HepG2 (cell line): ENCODE measurements around the gene UMPS. TPM values are rescaled to one million over a fixed set of nuclear protein-coding genes. Genes with fewer than 3 reads are reported as not detected.

Experiments used
- ATAC-seq: fragments of 200-7000 bp; cut with Tn5 transposase; 3 replicates; pipeline ENCODE4 v1.9.1; 2020; ENCODE audit warnings: mild to moderate bottlenecking, moderate library complexity
- BruUV-seq: library from RNA; stranded (reverse); fragments of 400-500 nt; replicated peaks from 2 replicates; lab custom pipeline; 2021; lab: Mats Ljungman, UMichigan
- CTCF ChIA-PET: fragments of 300-600 bp; formaldehyde crosslinking; extraction: SDS; loops from one replicate; lab custom pipeline; 2021; ENCODE audit warnings: low total read pairs, inconsistent platforms, low intra/inter-chr PET ratio; lab: Yijun Ruan, JAX
- POLR2A ChIA-PET: fragments of 350-600 bp; sonication (Branson Sonifier 250); formaldehyde crosslinking; loops from one replicate; lab custom pipeline; 2020; ENCODE audit warnings: antibody characterized with exemption, inconsistent platforms; lab: Yijun Ruan, JAX
- DNase-seq: peaks from one replicate; pipeline ENCODE4 v3.0.0-alpha.2; 2015; ENCODE audit warnings: low spot score
- FAIRE-seq: peaks from 3 replicates; lab custom pipeline; 2011; peaks lifted over from hg19 to GRCh38; lab: Jason Lieb, UNC
- H2AFZ ChIP-seq: one replicate; pipeline ENCODE4 v1.6.1; 2011; ENCODE audit warnings: low read length, inconsistent platforms
- H3K27ac ChIP-seq: fragments of 300-600 bp; 3 replicates; pipeline ENCODE4 v1.8.0; 2011; ENCODE audit warnings: mixed run types, mild to moderate bottlenecking, mixed read lengths, low read length, inconsistent platforms; ENCODE audit not compliant: insufficient read depth; ENCODE audit errors: extremely low read length
- H3K27me3 ChIP-seq, 2 experiments: fragments of 200-600 bp in 1 of 2; 2 replicates in 1 of 2; 3 replicates in 1 of 2; pipeline versions ENCODE4 v1.6.0 to v1.8.0; 2011; ENCODE audit warnings: low read length in 2 of 2, mild to moderate bottlenecking in 2 of 2, moderate library complexity in 2 of 2, inconsistent platforms in 1 of 2; ENCODE audit not compliant: insufficient read depth in 2 of 2, control insufficient read depth in 1 of 2
- H3K36me3 ChIP-seq, 2 experiments: fragments of 200-600 bp in 1 of 2; replicated peaks in 1 of 2; 2 replicates in 1 of 2; 3 replicates in 1 of 2; pipeline versions ENCODE4 v1.5.1 to v1.8.0; 2011; ENCODE audit warnings: low read length in 2 of 2, inconsistent platforms in 1 of 2; ENCODE audit not compliant: insufficient read depth in 2 of 2, control insufficient read depth in 1 of 2
- H3K4me1 ChIP-seq: 2 replicates; pipeline ENCODE4 v1.5.1; 2012; ENCODE audit warnings: low read length, inconsistent platforms; ENCODE audit not compliant: insufficient read depth
- H3K4me2 ChIP-seq: 2 replicates; pipeline ENCODE4 v1.6.0; 2011; ENCODE audit warnings: low read depth, low read length, inconsistent platforms
- H3K4me3 ChIP-seq, 3 experiments: fragments of 200-600 bp in 1 of 3; sonication (generic), shearing (Covaris generic) in 1 of 3; replicated peaks in 1 of 3; 2 replicates each; pipeline ENCODE4 v1.5.1; 2011 to 2016; ENCODE audit warnings: low read length in 3 of 3, inconsistent platforms in 2 of 3, low read depth in 2 of 3, mild to moderate bottlenecking in 2 of 3, control low read depth in 1 of 3, mixed read lengths in 1 of 3; ENCODE audit not compliant: insufficient read depth in 1 of 3
- H3K79me2 ChIP-seq: one replicate; pipeline ENCODE4 v1.6.1; 2011; ENCODE audit warnings: low read length, inconsistent platforms; ENCODE audit not compliant: insufficient read depth
- H3K9ac ChIP-seq: 2 replicates; pipeline ENCODE4 v1.6.0; 2011; ENCODE audit warnings: mild to moderate bottlenecking, low read depth, low read length, inconsistent platforms; ENCODE audit not compliant: insufficient read depth
- H3K9me3 ChIP-seq: 2 replicates; pipeline ENCODE4 v1.5.1; 2012; ENCODE audit warnings: mild to moderate bottlenecking, low read length
- H4K20me1 ChIP-seq: 2 replicates; pipeline ENCODE4 v1.6.0; 2011; ENCODE audit warnings: inconsistent platforms, mild to moderate bottlenecking, low read length, moderate library complexity; ENCODE audit not compliant: insufficient read depth
- CHD2 ChIP-seq: IDR thresholded peaks from 2 replicates; pipeline ENCODE4 v1.6.1; 2011; ENCODE audit warnings: low read depth, low read length, improper control_type of control experiment
- GATAD2A ChIP-seq: IDR thresholded peaks from 2 replicates; pipeline ENCODE4 v1.6.1; 2016
- HDAC2 ChIP-seq: sonication (generic); formaldehyde crosslinking; IDR thresholded peaks from 2 replicates; pipeline ENCODE4 v1.4.0; 2020; ENCODE audit warnings: missing genetic modification reagents
- KDM4B ChIP-seq: sonication (generic); formaldehyde crosslinking; IDR thresholded peaks from 2 replicates; pipeline ENCODE4 v1.4.0; 2020; ENCODE audit warnings: missing genetic modification reagents
- MAFK ChIP-seq, 2 experiments: IDR thresholded peaks in 1 of 2; conservative IDR thresholded peaks in 1 of 2; 2 replicates each; pipeline ENCODE4 v1.6.1; 2011; ENCODE audit warnings: improper control_type of control experiment in 2 of 2, low read length in 2 of 2
- NFKBIZ ChIP-seq: IDR thresholded peaks from 2 replicates; pipeline ENCODE4 v1.6.1; 2018; ENCODE audit warnings: missing genetic modification reagents, missing compliant biosample characterization
- RBM39 ChIP-seq: fragments of 200-400 bp; formaldehyde crosslinking; IDR thresholded peaks from one replicate; pipeline ENCODE4 v1.6.1; 2018; ENCODE audit warnings: antibody characterized with exemption, mild to moderate bottlenecking, low read depth, low read length; ENCODE audit not compliant: poor library complexity, severe bottlenecking
- ZFP62 ChIP-seq: sonication (generic); formaldehyde crosslinking; IDR thresholded peaks from 2 replicates; pipeline ENCODE4 v1.4.0; 2020; ENCODE audit warnings: missing genetic modification reagents
- ZNF710 ChIP-seq: sonication (generic); formaldehyde crosslinking; IDR thresholded peaks from 2 replicates; pipeline ENCODE4 v1.5.0; 2020; ENCODE audit warnings: mild to moderate bottlenecking, missing genetic modification reagents, borderline replicate concordance
- ZNF747 ChIP-seq: sonication (generic); formaldehyde crosslinking; IDR thresholded peaks from 2 replicates; pipeline ENCODE4 v1.8.1; 2023; ENCODE audit warnings: missing genetic modification reagents, mild to moderate bottlenecking, borderline replicate concordance
- ZNF749 ChIP-seq: sonication (generic); formaldehyde crosslinking; IDR thresholded peaks from 2 replicates; pipeline ENCODE4 v1.8.0; 2022; ENCODE audit warnings: mild to moderate bottlenecking, missing genetic modification reagents, moderate library complexity, borderline replicate concordance
- WGBS: methylation state at CpG from one replicate; pipeline ENCODE4 v1.1.6; 2017; ENCODE audit warnings: low lambda C conversion rate; 5-methylcytosine and 5-hydroxymethylcytosine counted together
- in situ Hi-C: cut with HindIII; loops from 2 replicates; pipeline ENCODE4 v1.10.0; 2017; ENCODE audit warnings: low pct_unique_long_range_greater_than_20kb; ENCODE audit not compliant: extremely low pct_ligation_motif_present
- intact Hi-C: fragments of 100-400 bp; cut with micrococcal nuclease; formaldehyde crosslinking; loops from one replicate; pipeline ENCODE4 v1.10.0; 2022; ENCODE audit not compliant: unreplicated experiment
- polyA plus RNA-seq, 8 experiments: library from polyadenylated mRNA; depleted of rRNA in 3 of 8; stranded (reverse) in 7 of 8; unstranded in 1 of 8; fragments of >200 nt; fragmentation: Illumina TruSeq in 4 of 8; extraction: Trizol in 4 of 8; gene quantifications; 2 replicates each; pipeline versions ENCODE4 v1.2.1 to v1.2.3, GENCODE V29; 2011 to 2016; ENCODE audit warnings: low read depth in 4 of 8, missing spikeins in 1 of 8, mixed read lengths in 1 of 8; ENCODE audit not compliant: insufficient read depth in 1 of 8
- total RNA-seq, 5 experiments: library from RNA; depleted of rRNA; stranded (reverse); fragments of >200 nt; fragmentation: Illumina TruSeq; extraction: Trizol; gene quantifications; 2 replicates each; pipeline ENCODE4 v1.2.3, GENCODE V29; 2016; ENCODE audit warnings: low read depth in 1 of 5
- TF ChIP-seq, protein P1 (sequence below): sonication (generic); formaldehyde crosslinking; IDR thresholded peaks from 2 replicates; pipeline ENCODE4 v1.4.0; 2020; ENCODE audit warnings: low read depth, mild to moderate bottlenecking, missing genetic modification reagents

Gene UMPS
- total and polyA plus RNA-seq, 2 of the 13 experiments (the other 11 are each of a cell fraction or from before 2014, with no cell fraction given) = 52.7 to 74.2 TPM

DNA sequence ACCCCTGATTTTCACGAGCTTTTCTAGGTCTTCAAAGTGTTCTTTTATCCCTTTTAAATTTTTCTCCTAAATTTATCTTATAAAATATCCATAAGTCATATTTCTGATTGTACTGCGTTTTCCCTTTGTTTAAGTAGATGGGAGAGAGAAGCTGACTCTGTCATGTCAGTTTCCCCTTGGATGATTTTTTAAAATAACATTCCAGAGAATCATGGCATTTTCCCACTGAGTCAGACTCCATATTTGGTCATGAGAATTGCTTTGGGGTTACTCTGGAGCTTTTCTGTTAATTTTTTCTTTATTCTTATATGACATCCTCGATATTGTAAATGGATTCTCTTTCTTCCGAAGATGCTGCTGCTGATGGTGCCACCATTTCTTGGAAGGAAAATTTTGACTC, 28.6 kb upstream of the UMPS start:
- 75% methylated on average over 4 of the region's 4 CpGs for WGBS
- POLR2A ChIA-PET = interaction anchor here (0.8 to 4.5 kb wide), 9 partner anchors 9 to 185 kb away, joined by 4 to 83 read pairs (median 8); partner anchors contain the start of gene UMPS
- Histone ChIP-seq H3K4me2 (peak overlapping the region; percentile 99), H3K4me1 (peaks cover 61% of the 10 kb centered on the region), H3K27ac (peak overlapping the region; percentile 98), H4K20me1 (no peaks in the 10 kb centered on the region), H3K9me3 (no peaks in the 10 kb centered on the region), H3K79me2 (peaks cover 10% of the 10 kb centered on the region), H2AFZ (no peak overlapping the region), H3K27me3 (no peaks in the 10 kb centered on the region; a peak in 1 of 5 replicates), H3K9ac (peak overlapping the region; percentile 41; the same call in 1 of the 2 replicates), H3K4me3 (no peak overlapping the region), H3K36me3 (no peaks in the 10 kb centered on the region; a peak in 1 of 5 replicates)
- peak; percentile 16 for DNase-seq
- in situ Hi-C loops = no loop called here
- no peak for FAIRE-seq
- intact Hi-C loops = no loop called here
- no TSS peak for BruUV-seq
- ATAC-seq = no peak
- CTCF ChIA-PET = no interaction called here
- no peak for TF ChIP-seq HDAC2 (CRISPR knock-in tag)
- TF ChIP-seq ZNF710 (CRISPR knock-in tag) = no peak
- TF ChIP-seq GATAD2A = no peak
- TF ChIP-seq NFKBIZ (CRISPR knock-in tag) = no peak
- no peak for TF ChIP-seq ZNF749 (CRISPR knock-in tag)
- TF ChIP-seq ZNF747 = no peak
- TF ChIP-seq KDM4B (CRISPR knock-in tag) = no peak
- TF ChIP-seq ZFP62 (CRISPR knock-in tag) = no peak
- TF ChIP-seq CHD2 = no peak
- TF ChIP-seq RBM39 = no peak
- TF ChIP-seq, protein P1, sequence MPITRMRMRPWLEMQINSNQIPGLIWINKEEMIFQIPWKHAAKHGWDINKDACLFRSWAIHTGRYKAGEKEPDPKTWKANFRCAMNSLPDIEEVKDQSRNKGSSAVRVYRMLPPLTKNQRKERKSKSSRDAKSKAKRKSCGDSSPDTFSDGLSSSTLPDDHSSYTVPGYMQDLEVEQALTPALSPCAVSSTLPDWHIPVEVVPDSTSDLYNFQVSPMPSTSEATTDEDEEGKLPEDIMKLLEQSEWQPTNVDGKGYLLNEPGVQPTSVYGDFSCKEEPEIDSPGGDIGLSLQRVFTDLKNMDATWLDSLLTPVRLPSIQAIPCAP (CRISPR knock-in tag) = no peak
- no peak for TF ChIP-seq MAFK (conservative IDR thresholded peaks at IDR 0.05 in 1 of 2, IDR thresholded peaks at IDR 0.05 in 1 of 2; ENCODE audit: low read length in 2 of 2)
